NCI-H774 (cell line): ENCODE results near the gene INPP5A.
A peak's percentile ranks its signal among the peaks of the same experiment; 100 is the strongest.

Source experiments
- DNase-seq: peaks from one replicate; lab custom pipeline; 2025; lab: John Stamatoyannopoulos, UW

Gene INPP5A

GRCh38 chr10:132648072-132648850, 110.7 kb downstream of the INPP5A start:
- no peak for DNase-seq

GRCh38 chr10:132648851-132649528, 111.4 kb downstream of the INPP5A start:
- DNase-seq: no peak

GRCh38 chr10:132649651-132650360, 112.2 kb downstream of the INPP5A start:
- no peak for DNase-seq

- DNase-seq: no peak
Measured at GRCh38 chr10:132650611-132651250, 113.1 kb downstream of the INPP5A start.

- DNase-seq: no peak
Measured at GRCh38 chr10:132651511-132652029, 114.0 kb downstream of the INPP5A start.

GRCh38 chr10:132652446-132652845, 114.9 kb downstream of the INPP5A start:
- DNase-seq: no peak

- DNase-seq: no peak
Measured at GRCh38 chr10:132652936-132653590, 115.5 kb downstream of the INPP5A start.

- DNase-seq: no peak
Measured at GRCh38 chr10:132653721-132654120, 116.1 kb downstream of the INPP5A start.

- no peak for DNase-seq
Measured at GRCh38 chr10:132654121-132654571, 116.6 kb downstream of the INPP5A start.

- peak; percentile 3 for DNase-seq
Measured at GRCh38 chr10:132654708-132655661, 117.4 kb downstream of the INPP5A start.

GRCh38 chr10:132655735-132656134, 118.1 kb downstream of the INPP5A start:
- no peak for DNase-seq

GRCh38 chr10:132656283-132657126, 118.9 kb downstream of the INPP5A start:
- no peak for DNase-seq

- DNase-seq: no peak
Measured at GRCh38 chr10:132657127-132657706, 119.6 kb downstream of the INPP5A start.

GRCh38 chr10:132657748-132658147, 120.2 kb downstream of the INPP5A start:
- no peak for DNase-seq

GRCh38 chr10:132658546-132659205, 121.1 kb downstream of the INPP5A start:
- DNase-seq: no peak

- DNase-seq: no peak
Measured at GRCh38 chr10:132659206-132660091, 121.9 kb downstream of the INPP5A start.

- no peak for DNase-seq
Measured at GRCh38 chr10:132660385-132660784, 122.8 kb downstream of the INPP5A start.
